ENCODE data around the gene TAF5. TPM values are rescaled to one million over a fixed set of nuclear protein-coding genes. Genes with fewer than 3 reads are reported as not detected.

The TAF5 gene
- total RNA-seq, result 1 to 10 TPM; 5.6 to 7.0 (median 6.3) TPM
- 6.4 TPM for total RNA-seq (2013)
- total RNA-seq, result 10.9 to 29.4 (median 19.7) reads per million in 29 experiments

DNA sequence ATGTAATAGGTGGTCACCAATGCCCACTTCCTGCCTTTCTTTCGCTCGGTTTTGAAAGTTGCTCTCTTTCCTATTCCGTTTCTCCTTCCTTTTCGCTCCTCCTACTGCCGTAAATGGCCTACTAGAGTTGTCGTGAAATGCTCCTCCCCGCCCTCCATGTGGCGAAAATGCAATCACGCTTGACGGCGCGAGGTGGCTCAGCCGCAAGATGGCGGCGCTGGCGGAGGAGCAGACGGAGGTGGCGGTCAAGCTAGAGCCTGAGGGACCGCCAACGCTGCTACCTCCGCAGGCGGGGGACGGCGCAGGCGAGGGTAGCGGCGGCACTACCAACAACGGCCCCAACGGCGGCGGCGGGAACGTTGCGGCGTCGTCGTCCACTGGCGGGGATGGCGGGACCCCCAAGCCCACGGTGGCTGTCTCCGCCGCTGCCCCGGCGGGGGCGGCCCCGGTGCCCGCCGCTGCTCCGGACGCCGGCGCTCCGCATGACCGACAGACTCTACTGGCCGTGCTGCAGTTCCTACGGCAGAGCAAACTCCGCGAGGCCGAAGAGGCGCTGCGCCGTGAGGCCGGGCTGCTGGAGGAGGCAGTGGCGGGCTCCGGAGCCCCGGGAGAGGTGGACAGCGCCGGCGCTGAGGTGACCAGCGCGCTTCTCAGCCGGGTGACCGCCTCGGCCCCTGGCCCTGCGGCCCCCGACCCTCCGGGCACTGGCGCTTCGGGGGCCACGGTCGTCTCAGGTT, at the start of gene TAF5:
Gene TAF5, plus strand, starts transcription at position 195 of the 737 bp plus-strand sequence. Its CDS starts 14 bp downstream, at position 209.
- H3K4me3 ChIP-seq (ENCODE audit: control insufficient read depth in 1 of 2, extremely low read depth in 1 of 2, low read length in 1 of 2), result peak within 1 kb of the TSS; percentile 63 to 83
- Mint-ChIP-seq H3K9me3 (no peaks in the 10 kb centered on the region), H3K36me3 (no peaks in the 10 kb centered on the region), H3K4me3 (peak within 1 kb of the TSS; percentile 83 to 93 (median 89)), H3K4me1 (peaks cover 17 to 23% (median 22%) of the 10 kb centered on the region in 3 donors), H3K27ac (peak within 1 kb of the TSS; percentile 91 to 92), H3K27me3 (no peaks in the 10 kb centered on the region)
- H3K36me3 ChIP-seq (ENCODE audit: control insufficient read depth in 2 of 2, extremely low read depth in 1 of 2, insufficient read depth in 1 of 2, low read length in 1 of 2), result peaks cover 0 to 2% of the 10 kb centered on the region in 2 donors
- peak; percentile 67 to 78 (median 74) for ATAC-seq (replicated peaks in 1 of 4)
- peak; percentile 71 to 95 (median 87) for DNase-seq
- H3K27ac ChIP-seq (ENCODE audit: low read length), result peak within 1 kb of the TSS; percentile 35
- under 1% methylated on average over 80 of the region's 81 CpGs for WGBS (ENCODE audit: insufficient coverage)
- CTCF ChIA-PET, result interaction anchor here in 1 of 2 donors (0.6 to 1.1 kb wide), 3 partner anchors 25 to 450 kb away, joined by 3 to 4 read pairs (median 4); partner anchors contain the start of gene CNNM2
- POLR2A ChIA-PET, result interaction anchor here (0.6 to 0.7 kb wide), 4 partner anchors 22 to 1557 kb away, joined by 3 to 5 read pairs (median 4); no protein-coding TSS in a partner anchor
- no peaks in the 10 kb centered on the region for H3K27me3 ChIP-seq (replicated peaks in 1 of 2; ENCODE audit: control insufficient read depth in 2 of 2, extremely low read depth in 1 of 2, insufficient read depth in 2 of 2, low read length in 1 of 2)
- H3K4me1 ChIP-seq (ENCODE audit: control insufficient read depth in 1 of 2, extremely low read depth in 1 of 2, insufficient read depth in 2 of 2, low read length in 2 of 2), result peaks cover 9 to 22% of the 10 kb centered on the region in 2 experiments
- H3K9me3 ChIP-seq, result no peaks in the 10 kb centered on the region

DNA sequence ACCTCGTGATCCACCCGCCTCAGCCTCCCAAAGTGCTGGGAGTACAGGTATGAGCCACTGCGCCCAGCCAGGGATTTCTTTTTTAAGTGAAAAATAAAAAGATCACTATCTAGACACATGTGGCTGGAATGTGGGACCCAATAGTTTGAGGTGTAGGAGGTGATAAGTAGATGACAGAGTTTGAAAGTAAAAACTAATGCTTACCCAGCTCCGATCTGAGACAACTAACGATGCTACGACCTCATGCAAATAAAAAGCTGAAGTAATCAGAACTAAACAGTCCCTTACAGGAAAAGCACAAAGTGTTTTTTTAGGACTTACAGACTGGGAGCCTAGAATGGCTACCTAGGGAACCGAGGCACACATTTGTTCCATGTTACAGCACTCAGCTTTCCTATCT, 39.9 kb upstream of the TAF5 start:
- H3K27me3 ChIP-seq (replicated peaks in 1 of 2; ENCODE audit: control insufficient read depth in 2 of 2, extremely low read depth in 1 of 2, insufficient read depth in 2 of 2, low read length in 1 of 2), result no peaks in the 10 kb centered on the region
- peaks cover 18% of the 10 kb centered on the region for H3K36me3 Mint-ChIP-seq
- peaks cover 11 to 19% of the 10 kb centered on the region in 2 donors for H3K36me3 ChIP-seq (ENCODE audit: control insufficient read depth in 2 of 2, extremely low read depth in 1 of 2, insufficient read depth in 1 of 2, low read length in 1 of 2)
- POLR2A ChIA-PET, result interaction anchor here (0.5 kb wide), 2 partner anchors 70 to 1293 kb away, joined by 3 read pairs; no protein-coding TSS in a partner anchor
- no peak overlapping the region for H3K27ac Mint-ChIP-seq
- 70% methylated on average over 2 of the region's 7 CpGs for WGBS (ENCODE audit: insufficient coverage)
- CTCF ChIA-PET, result no interaction called here
- H3K27me3 Mint-ChIP-seq, result no peaks in the 10 kb centered on the region
- H3K4me3 Mint-ChIP-seq, result no peak overlapping the region
- H3K4me3 ChIP-seq (ENCODE audit: control insufficient read depth in 1 of 2, extremely low read depth in 1 of 2, low read length in 1 of 2), result no peak overlapping the region
- DNase-seq, result no peak
- H3K9me3 ChIP-seq, result no peaks in the 10 kb centered on the region
- no peak overlapping the region for H3K27ac ChIP-seq (ENCODE audit: low read length)
- no peaks in the 10 kb centered on the region for H3K9me3 Mint-ChIP-seq
- no peaks in the 10 kb centered on the region for H3K4me1 Mint-ChIP-seq
- no peaks in the 10 kb centered on the region for H3K4me1 ChIP-seq (ENCODE audit: control insufficient read depth in 1 of 2, extremely low read depth in 1 of 2, insufficient read depth in 2 of 2, low read length in 2 of 2)
- ATAC-seq (replicated peaks in 1 of 4), result no peak

DNA sequence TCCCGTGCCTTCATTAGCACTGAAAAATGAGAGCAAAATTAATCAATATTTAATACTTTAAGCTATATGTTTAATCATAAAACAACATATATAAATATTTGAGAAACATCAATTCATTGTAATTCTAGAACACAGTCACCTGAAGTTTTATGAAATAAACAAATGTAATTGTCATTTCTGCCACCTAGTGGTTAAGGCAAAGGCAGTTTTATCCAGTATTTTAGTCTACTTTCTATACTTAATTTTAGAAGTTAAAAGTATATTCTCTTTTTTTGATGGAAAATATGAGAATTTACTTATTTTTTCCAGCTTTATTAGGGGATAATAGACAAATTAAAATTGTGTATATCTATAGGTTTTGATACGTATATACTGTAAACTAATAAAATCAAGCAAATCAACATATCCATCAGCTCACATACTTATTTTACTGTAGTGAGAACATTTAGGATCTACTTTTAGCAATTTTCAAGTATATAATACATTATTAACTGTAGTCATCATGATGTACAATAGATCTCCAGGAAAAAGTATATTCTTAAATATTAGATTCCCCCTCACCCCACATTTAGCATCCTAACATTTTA, 33.7 kb upstream of the TAF5 start:
- Mint-ChIP-seq H3K4me3 (no peak overlapping the region), H3K4me1 (no peaks in the 10 kb centered on the region), H3K27ac (no peak overlapping the region), H3K9me3 (no peaks in the 10 kb centered on the region), H3K36me3 (peaks cover 19% of the 10 kb centered on the region), H3K27me3 (no peaks in the 10 kb centered on the region)
- Histone ChIP-seq H3K27me3 (replicated peaks in 1 of 2; ENCODE audit: control insufficient read depth in 2 of 2, extremely low read depth in 1 of 2, insufficient read depth in 2 of 2, low read length in 1 of 2) (no peaks in the 10 kb centered on the region), H3K9me3 (no peaks in the 10 kb centered on the region), H3K4me3 (ENCODE audit: control insufficient read depth in 1 of 2, extremely low read depth in 1 of 2, low read length in 1 of 2) (no peak overlapping the region), H3K36me3 (ENCODE audit: control insufficient read depth in 2 of 2, extremely low read depth in 1 of 2, insufficient read depth in 1 of 2, low read length in 1 of 2) (peaks cover 2 to 20% of the 10 kb centered on the region in 2 donors), H3K27ac (ENCODE audit: low read length) (no peak overlapping the region), H3K4me1 (ENCODE audit: control insufficient read depth in 1 of 2, extremely low read depth in 1 of 2, insufficient read depth in 2 of 2, low read length in 2 of 2) (no peaks in the 10 kb centered on the region)
- CTCF ChIA-PET, result interaction anchor here (0.5 to 1.5 kb wide), 7 partner anchors 8 to 750 kb away, joined by 3 to 9 read pairs (median 4); partner anchors contain the start of genes CNNM2 (in 1 of the 2) and CYP17A1 (in 1 of the 2)
- no CpG with 5 or more reads among the region's 2 CpGs for WGBS (ENCODE audit: insufficient coverage)
- POLR2A ChIA-PET, result interaction anchor here (0.5 to 0.6 kb wide), 2 partner anchors 33 to 157 kb away, joined by 3 to 4 read pairs; no protein-coding TSS in a partner anchor
- ATAC-seq (replicated peaks in 1 of 4) (no peak), DNase-seq (peak in 1 of 35 experiments; percentile 43)

DNA sequence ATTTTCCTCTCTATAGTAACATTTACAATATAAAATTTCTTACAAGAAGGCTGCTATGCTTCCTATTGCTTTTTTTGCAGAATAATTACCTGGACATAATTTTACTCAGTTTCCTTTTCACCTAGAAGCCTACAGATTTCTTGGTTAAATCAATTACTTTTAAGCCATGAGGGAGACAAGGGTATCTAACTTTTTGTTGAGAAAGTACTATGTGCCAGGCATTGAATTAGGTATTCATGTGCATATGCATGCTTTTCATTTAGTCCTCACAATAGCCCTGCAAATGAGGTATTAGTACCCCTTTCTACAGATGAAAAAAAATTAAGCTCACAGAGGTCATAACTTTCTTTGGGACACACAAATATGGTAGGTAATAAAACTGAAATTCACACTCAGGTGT, 33.2 kb upstream of the TAF5 start:
- Histone ChIP-seq H3K4me1 (ENCODE audit: control insufficient read depth in 1 of 2, extremely low read depth in 1 of 2, insufficient read depth in 2 of 2, low read length in 2 of 2) (no peaks in the 10 kb centered on the region), H3K27ac (ENCODE audit: low read length) (no peak overlapping the region), H3K36me3 (ENCODE audit: control insufficient read depth in 2 of 2, extremely low read depth in 1 of 2, insufficient read depth in 1 of 2, low read length in 1 of 2) (peaks cover 0 to 20% of the 10 kb centered on the region in 2 donors), H3K9me3 (no peaks in the 10 kb centered on the region), H3K27me3 (replicated peaks in 1 of 2; ENCODE audit: control insufficient read depth in 2 of 2, extremely low read depth in 1 of 2, insufficient read depth in 2 of 2, low read length in 1 of 2) (no peaks in the 10 kb centered on the region), H3K4me3 (ENCODE audit: control insufficient read depth in 1 of 2, extremely low read depth in 1 of 2, low read length in 1 of 2) (no peak overlapping the region)
- DNase-seq (no peak), ATAC-seq (replicated peaks in 1 of 4) (no peak)
- H3K36me3 Mint-ChIP-seq, result peaks cover 20% of the 10 kb centered on the region
- H3K9me3 Mint-ChIP-seq, result no peaks in the 10 kb centered on the region
- ChIA-PET POLR2A (interaction anchor here (0.6 kb wide), 2 partner anchors 32 to 542 kb away, joined by 3 to 4 read pairs; no protein-coding TSS in a partner anchor), CTCF (interaction anchor here (0.6 to 1.5 kb wide), 4 partner anchors 10 to 662 kb away, joined by 3 to 5 read pairs (median 4); partner anchors contain the start of gene CYP17A1 (in 1 of the 2))
- no peak overlapping the region for H3K27ac Mint-ChIP-seq
- no peaks in the 10 kb centered on the region for H3K4me1 Mint-ChIP-seq
- no peaks in the 10 kb centered on the region for H3K27me3 Mint-ChIP-seq
- H3K4me3 Mint-ChIP-seq, result no peak overlapping the region

DNA sequence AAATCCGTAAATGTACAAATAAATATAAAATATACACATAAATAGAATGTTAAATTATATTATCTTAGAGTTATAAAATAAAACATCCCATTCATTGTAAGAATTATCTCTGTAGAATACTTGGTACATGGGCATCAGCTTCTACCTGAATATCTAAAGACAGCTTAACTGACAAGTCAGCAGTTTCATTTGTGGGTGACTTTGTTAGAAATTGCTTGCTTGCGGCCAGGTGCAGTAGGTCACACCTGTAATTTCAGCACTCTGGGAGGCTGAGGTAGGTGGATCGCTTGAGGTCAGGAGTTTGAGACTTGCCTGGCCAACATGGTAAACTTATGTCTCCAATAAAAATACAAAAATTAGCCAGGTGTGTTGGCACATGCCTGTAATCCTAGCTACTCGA, 31.4 kb upstream of the TAF5 start:
- no peak overlapping the region for H3K27ac ChIP-seq (ENCODE audit: low read length)
- 83% methylated on average over 1 of the region's 4 CpGs for WGBS (ENCODE audit: insufficient coverage)
- no peak overlapping the region for H3K4me3 ChIP-seq (ENCODE audit: control insufficient read depth in 1 of 2, extremely low read depth in 1 of 2, low read length in 1 of 2)
- Mint-ChIP-seq H3K4me1 (no peaks in the 10 kb centered on the region), H3K4me3 (no peak overlapping the region), H3K27me3 (no peaks in the 10 kb centered on the region), H3K9me3 (no peaks in the 10 kb centered on the region), H3K36me3 (peaks cover 17% of the 10 kb centered on the region), H3K27ac (no peak overlapping the region)
- POLR2A ChIA-PET, result no interaction called here
- H3K36me3 ChIP-seq (ENCODE audit: control insufficient read depth in 2 of 2, extremely low read depth in 1 of 2, insufficient read depth in 1 of 2, low read length in 1 of 2), result peaks cover 0 to 18% of the 10 kb centered on the region in 2 donors
- H3K27me3 ChIP-seq (replicated peaks in 1 of 2; ENCODE audit: control insufficient read depth in 2 of 2, extremely low read depth in 1 of 2, insufficient read depth in 2 of 2, low read length in 1 of 2), result no peaks in the 10 kb centered on the region
- H3K4me1 ChIP-seq (ENCODE audit: control insufficient read depth in 1 of 2, extremely low read depth in 1 of 2, insufficient read depth in 2 of 2, low read length in 2 of 2), result no peaks in the 10 kb centered on the region
- DNase-seq (no peak), ATAC-seq (replicated peaks in 1 of 4) (no peak)
- CTCF ChIA-PET, result interaction anchor here in 1 of 2 donors (0.6 kb wide), 2 partner anchors 12 to 218 kb away, joined by 3 read pairs; no protein-coding TSS in a partner anchor
- H3K9me3 ChIP-seq, result no peaks in the 10 kb centered on the region

DNA sequence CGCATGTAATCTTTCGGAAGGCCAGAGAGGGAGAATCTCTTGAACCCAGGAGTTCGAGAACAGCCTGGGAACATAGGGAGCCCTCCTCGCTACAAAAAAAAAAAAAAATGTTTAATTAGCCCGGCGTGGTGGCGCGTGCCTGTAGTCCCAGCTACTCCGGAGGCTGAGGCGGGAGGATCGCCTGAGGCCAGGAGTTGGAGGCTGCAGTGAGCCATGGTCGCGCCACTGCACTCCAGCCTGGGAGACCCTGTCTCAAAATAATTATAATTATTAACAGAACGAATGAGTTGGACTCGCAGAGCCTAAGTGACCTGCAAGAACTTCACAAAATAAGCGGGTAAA, 17.6 kb upstream of the TAF5 start:
- Mint-ChIP-seq H3K27me3 (no peaks in the 10 kb centered on the region), H3K27ac (no peak overlapping the region), H3K36me3 (peaks cover under 1% of the 10 kb centered on the region), H3K9me3 (no peaks in the 10 kb centered on the region), H3K4me3 (peak overlapping the region; percentile 86 to 87 (median 87)), H3K4me1 (peaks cover 12 to 14% (median 14%) of the 10 kb centered on the region in 3 donors)
- CTCF ChIA-PET, result interaction anchor here in 1 of 2 donors (1.1 kb wide), 1 partner anchor 433 kb away, joined by 3 read pairs; the partner anchor contains the start of gene CNNM2
- H3K27ac ChIP-seq (ENCODE audit: low read length), result no peak overlapping the region
- H3K9me3 ChIP-seq, result no peaks in the 10 kb centered on the region
- POLR2A ChIA-PET, result interaction anchor here in 1 of 2 donors (0.6 to 0.7 kb wide), 2 partner anchors 39 to 1466 kb away, joined by 3 to 4 read pairs; no protein-coding TSS in a partner anchor
- ATAC-seq (replicated peaks in 1 of 4), result no peak
- H3K4me1 ChIP-seq (ENCODE audit: control insufficient read depth in 1 of 2, extremely low read depth in 1 of 2, insufficient read depth in 2 of 2, low read length in 2 of 2), result peaks cover 2 to 17% of the 10 kb centered on the region in 2 experiments
- peak overlapping the region; percentile 71 to 78 for H3K4me3 ChIP-seq (ENCODE audit: control insufficient read depth in 1 of 2, extremely low read depth in 1 of 2, low read length in 1 of 2)
- no peaks in the 10 kb centered on the region for H3K27me3 ChIP-seq (replicated peaks in 1 of 2; ENCODE audit: control insufficient read depth in 2 of 2, extremely low read depth in 1 of 2, insufficient read depth in 2 of 2, low read length in 1 of 2)
- 65% methylated on average over 4 of the region's 16 CpGs for WGBS (ENCODE audit: insufficient coverage)
- DNase-seq, result no peak
- H3K36me3 ChIP-seq (ENCODE audit: control insufficient read depth in 2 of 2, extremely low read depth in 1 of 2, insufficient read depth in 1 of 2, low read length in 1 of 2), result peaks cover 1 to 13% of the 10 kb centered on the region in 2 donors

All from T-cell (primary cell).